ENCODE results near the gene BCKDHA. TPM values are rescaled to one million over a fixed set of nuclear protein-coding genes. Genes with fewer than 3 reads are reported as not detected.

Gene BCKDHA
- total and polyA plus RNA-seq, 4 donors, result 19.7 to 54.5 (median 39.0) TPM

DNA sequence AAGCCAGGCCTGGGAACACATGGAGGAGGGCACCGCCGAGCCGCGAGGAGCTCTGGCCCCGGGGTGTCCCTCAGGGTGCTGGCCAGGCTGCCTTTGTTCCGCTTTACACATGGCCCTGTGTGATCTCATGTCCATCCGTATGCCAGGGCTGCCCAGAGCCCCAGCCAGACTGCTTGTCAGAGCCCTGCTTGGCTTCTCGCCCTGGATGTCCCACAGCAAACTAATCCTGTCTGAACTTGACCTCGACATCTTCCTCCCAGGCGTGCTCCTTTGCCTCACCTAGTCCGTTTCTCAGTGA, 14.3 kb downstream of the BCKDHA start:
- no peaks in the 10 kb centered on the region for H3K9me3 ChIP-seq (ENCODE audit: control insufficient read depth in 4 of 4, insufficient read depth in 3 of 4, low read length in 3 of 4)
- no peak for ATAC-seq (ENCODE audit: insufficient read depth, low FRiP score)
- TF ChIP-seq, protein P1, sequence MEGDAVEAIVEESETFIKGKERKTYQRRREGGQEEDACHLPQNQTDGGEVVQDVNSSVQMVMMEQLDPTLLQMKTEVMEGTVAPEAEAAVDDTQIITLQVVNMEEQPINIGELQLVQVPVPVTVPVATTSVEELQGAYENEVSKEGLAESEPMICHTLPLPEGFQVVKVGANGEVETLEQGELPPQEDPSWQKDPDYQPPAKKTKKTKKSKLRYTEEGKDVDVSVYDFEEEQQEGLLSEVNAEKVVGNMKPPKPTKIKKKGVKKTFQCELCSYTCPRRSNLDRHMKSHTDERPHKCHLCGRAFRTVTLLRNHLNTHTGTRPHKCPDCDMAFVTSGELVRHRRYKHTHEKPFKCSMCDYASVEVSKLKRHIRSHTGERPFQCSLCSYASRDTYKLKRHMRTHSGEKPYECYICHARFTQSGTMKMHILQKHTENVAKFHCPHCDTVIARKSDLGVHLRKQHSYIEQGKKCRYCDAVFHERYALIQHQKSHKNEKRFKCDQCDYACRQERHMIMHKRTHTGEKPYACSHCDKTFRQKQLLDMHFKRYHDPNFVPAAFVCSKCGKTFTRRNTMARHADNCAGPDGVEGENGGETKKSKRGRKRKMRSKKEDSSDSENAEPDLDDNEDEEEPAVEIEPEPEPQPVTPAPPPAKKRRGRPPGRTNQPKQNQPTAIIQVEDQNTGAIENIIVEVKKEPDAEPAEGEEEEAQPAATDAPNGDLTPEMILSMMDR (IDR thresholded peaks at IDR 0.05; ENCODE audit: control extremely low read depth, extremely low read depth), result no peak
- H3K4me3 ChIP-seq, result no peak overlapping the region
- H3K27ac ChIP-seq (ENCODE audit: low read depth in 1 of 2, low read length in 1 of 2), result peak overlapping the region; percentile 45 to 66
- no peak overlapping the region for H3K9ac ChIP-seq (ENCODE audit: insufficient read depth in 1 of 2, low read length in 2 of 2)
- WGBS, 2 donors, result 75 to 84% methylated on average over 11 of the region's 11 CpGs
- no peaks in the 10 kb centered on the region for H3K27me3 ChIP-seq (ENCODE audit: control insufficient read depth in 3 of 3, insufficient read depth in 3 of 3, low read length in 2 of 3)
- no peak for DNase-seq
- peaks cover 0 to 12% (median 4%) of the 10 kb centered on the region in 5 donors for H3K4me1 ChIP-seq (ENCODE audit: control insufficient read depth in 5 of 5, insufficient read depth in 5 of 5, low read length in 5 of 5)
- peaks cover 0 to 28% (median 18%) of the 10 kb centered on the region in 4 donors for H3K36me3 ChIP-seq (ENCODE audit: control insufficient read depth in 4 of 4, insufficient read depth in 4 of 4, low read length in 4 of 4)

DNA sequence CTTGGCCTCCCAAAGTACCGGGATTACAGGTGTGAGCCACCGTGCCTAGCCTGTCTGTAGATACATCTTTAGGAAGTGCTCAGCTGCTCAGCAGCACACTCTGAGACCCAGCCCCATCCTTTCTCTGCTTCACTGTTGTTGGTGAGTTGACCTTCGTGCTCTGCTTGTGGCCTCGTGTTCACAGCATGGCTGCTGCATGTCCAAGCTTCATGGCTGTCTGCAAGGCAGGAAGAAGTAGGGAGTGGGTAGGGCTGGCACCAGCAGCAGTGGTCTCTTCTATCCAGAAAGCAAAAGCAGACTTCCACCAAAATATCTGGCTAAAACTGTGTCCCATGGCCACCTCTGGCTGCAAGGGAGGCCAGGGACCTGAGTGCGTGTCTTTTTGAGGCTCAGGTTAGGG, 15.3 kb downstream of the BCKDHA start:
- Histone ChIP-seq H3K27ac (ENCODE audit: low read depth in 1 of 2, low read length in 1 of 2) (peak overlapping the region in 1 of 2 donors; percentile 40), H3K36me3 (ENCODE audit: control insufficient read depth in 4 of 4, insufficient read depth in 4 of 4, low read length in 4 of 4) (peaks cover 0 to 28% (median 22%) of the 10 kb centered on the region in 4 donors), H3K4me1 (ENCODE audit: control insufficient read depth in 5 of 5, insufficient read depth in 5 of 5, low read length in 5 of 5) (peaks cover 0 to 11% (median 4%) of the 10 kb centered on the region in 5 donors), H3K27me3 (ENCODE audit: control insufficient read depth in 3 of 3, insufficient read depth in 3 of 3, low read length in 2 of 3) (no peaks in the 10 kb centered on the region), H3K4me3 (no peak overlapping the region), H3K9ac (ENCODE audit: insufficient read depth in 1 of 2, low read length in 2 of 2) (no peak overlapping the region), H3K9me3 (ENCODE audit: control insufficient read depth in 4 of 4, insufficient read depth in 3 of 4, low read length in 3 of 4) (no peaks in the 10 kb centered on the region)
- TF ChIP-seq, protein P1 (IDR thresholded peaks at IDR 0.05; ENCODE audit: control extremely low read depth, extremely low read depth), result no peak
- DNase-seq, result no peak
- no peak for ATAC-seq (ENCODE audit: insufficient read depth, low FRiP score)
- 98% methylated on average over 5 of the region's 5 CpGs for WGBS, 2 donors

DNA sequence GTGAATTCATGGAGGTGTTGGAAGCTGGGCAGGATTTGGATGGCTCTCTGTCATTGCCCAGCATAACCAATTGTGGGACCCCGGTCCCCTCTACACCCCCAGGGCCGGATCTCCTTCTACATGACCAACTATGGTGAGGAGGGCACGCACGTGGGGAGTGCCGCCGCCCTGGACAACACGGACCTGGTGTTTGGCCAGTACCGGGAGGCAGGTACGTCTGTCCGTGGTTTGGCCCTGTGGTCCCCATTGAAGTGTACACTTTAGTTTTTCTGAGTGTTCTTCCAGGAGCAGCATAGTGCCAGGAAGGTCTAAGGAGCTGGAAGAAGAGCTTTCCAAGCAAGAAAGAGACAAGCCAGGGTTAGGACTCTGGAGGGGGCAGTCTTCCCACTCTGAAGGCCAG, 16.3 kb downstream of the BCKDHA start:
- no peak overlapping the region for H3K9ac ChIP-seq (ENCODE audit: insufficient read depth in 1 of 2, low read length in 2 of 2)

More for the DNA sequence above, 16.3 kb downstream of the BCKDHA start:
- H3K27ac ChIP-seq (ENCODE audit: low read depth in 1 of 2, low read length in 1 of 2), result peak overlapping the region in 1 of 2 donors; percentile 63
- ATAC-seq (ENCODE audit: insufficient read depth, low FRiP score) (no peak), DNase-seq (no peak)
- peaks cover 0 to 9% (median 4%) of the 10 kb centered on the region in 5 donors for H3K4me1 ChIP-seq (ENCODE audit: control insufficient read depth in 5 of 5, insufficient read depth in 5 of 5, low read length in 5 of 5)
- H3K4me3 ChIP-seq, result no peak overlapping the region
- no peaks in the 10 kb centered on the region for H3K9me3 ChIP-seq (ENCODE audit: control insufficient read depth in 4 of 4, insufficient read depth in 3 of 4, low read length in 3 of 4)
- no peaks in the 10 kb centered on the region for H3K27me3 ChIP-seq (ENCODE audit: control insufficient read depth in 3 of 3, insufficient read depth in 3 of 3, low read length in 2 of 3)
- H3K36me3 ChIP-seq (ENCODE audit: control insufficient read depth in 4 of 4, insufficient read depth in 4 of 4, low read length in 4 of 4), result peaks cover under 1 to 30% (median 24%) of the 10 kb centered on the region in 4 donors
- 80 to 95% methylated on average over 10 of the region's 10 CpGs for WGBS, 2 donors
- TF ChIP-seq, protein P1 (IDR thresholded peaks at IDR 0.05; ENCODE audit: control extremely low read depth, extremely low read depth), result no peak
